Mesothelial cell of epicardium (in vitro differentiated cells): ENCODE measurements around the gene MAGI1. TPM values are rescaled to one million over a fixed set of nuclear protein-coding genes. Genes with fewer than 3 reads are reported as not detected.

Experiments used
- DNase-seq, 2 experiments: peaks; one replicate each; pipeline ENCODE4 v3.0.0; 2021; ENCODE audit warnings: low spot score in 2 of 2; ENCODE audit not compliant: unreplicated experiment in 2 of 2
- H3K27ac Mint-ChIP-seq: 2 replicates; pipeline ENCODE4 v1.8.0; 2021; ENCODE audit warnings: mixed read lengths
- H3K27me3 Mint-ChIP-seq: 2 replicates; pipeline ENCODE4 v1.8.0; 2021; ENCODE audit warnings: low read depth, mixed read lengths
- H3K36me3 Mint-ChIP-seq: 2 replicates; pipeline ENCODE4 v1.8.0; 2021; ENCODE audit warnings: mixed read lengths
- H3K4me1 Mint-ChIP-seq: 2 replicates; pipeline ENCODE4 v1.8.0; 2021; ENCODE audit warnings: mixed read lengths
- H3K4me3 Mint-ChIP-seq: 2 replicates; pipeline ENCODE4 v1.8.0; 2021; ENCODE audit warnings: mild to moderate bottlenecking, moderate library complexity, mixed read lengths
- H3K9me3 Mint-ChIP-seq: 2 replicates; pipeline ENCODE4 v1.8.0; 2021; ENCODE audit warnings: mixed read lengths
- CTCF ChIP-seq: fragments of 200-600 bp; sonication (generic); IDR thresholded peaks from one replicate; pipeline ENCODE4 v1.5.0; 2021; ENCODE audit warnings: antibody characterized with exemption; ENCODE audit not compliant: unreplicated experiment
- total RNA-seq: library from RNA; stranded (reverse); gene quantifications from 3 replicates; pipeline ENCODE4 v1.2.1, GENCODE V29; 2021

The MAGI1 gene
- total RNA-seq, 1 donor from 2014 or later: 65.6 TPM

DNA sequence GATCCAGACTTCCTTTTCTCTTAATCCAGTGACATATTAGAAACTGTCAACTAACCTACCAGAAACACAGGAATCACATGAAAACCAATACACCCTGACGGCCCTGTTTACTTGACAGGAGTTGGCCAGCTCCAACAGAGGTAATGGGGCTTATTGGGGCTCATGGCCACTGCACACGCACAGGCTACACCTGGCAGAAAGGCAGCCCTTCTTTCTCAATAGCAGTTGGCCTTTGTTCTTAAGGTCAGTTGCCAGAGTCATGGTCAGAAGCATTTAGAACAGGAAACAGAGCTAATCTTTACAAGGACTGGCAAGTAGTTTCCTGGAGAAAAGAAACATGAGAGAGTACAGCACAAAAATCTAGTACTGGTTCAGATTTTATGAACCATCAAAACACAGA, 181.8 kb downstream of the MAGI1 start:
- no peak overlapping the region for H3K4me3 Mint-ChIP-seq
- H3K27me3 Mint-ChIP-seq: no peaks in the 10 kb centered on the region
- no peaks in the 10 kb centered on the region for H3K9me3 Mint-ChIP-seq
- TF ChIP-seq CTCF: no peak
- H3K36me3 Mint-ChIP-seq: peaks cover 7% of the 10 kb centered on the region
- no peak for DNase-seq
- peak overlapping the region; percentile 41 for H3K27ac Mint-ChIP-seq
- H3K4me1 Mint-ChIP-seq: peaks cover 40% of the 10 kb centered on the region

GRCh38 chr3:65855370-65856100, 183.2 kb downstream of the MAGI1 start:
- no peaks in the 10 kb centered on the region for H3K27me3 Mint-ChIP-seq
- no peak for DNase-seq
- H3K4me3 Mint-ChIP-seq: no peak overlapping the region
- peaks cover 7% of the 10 kb centered on the region for H3K36me3 Mint-ChIP-seq
- TF ChIP-seq CTCF: no peak
- H3K27ac Mint-ChIP-seq: no peak overlapping the region
- H3K4me1 Mint-ChIP-seq: peaks cover 42% of the 10 kb centered on the region
- no peaks in the 10 kb centered on the region for H3K9me3 Mint-ChIP-seq

- peak overlapping the region; percentile 58 for H3K27ac Mint-ChIP-seq
- no peaks in the 10 kb centered on the region for H3K9me3 Mint-ChIP-seq
- TF ChIP-seq CTCF: no peak
- no peaks in the 10 kb centered on the region for H3K27me3 Mint-ChIP-seq
- H3K36me3 Mint-ChIP-seq: peaks cover 4% of the 10 kb centered on the region
- H3K4me3 Mint-ChIP-seq: no peak overlapping the region
- H3K4me1 Mint-ChIP-seq: peaks cover 48% of the 10 kb centered on the region
- DNase-seq: no peak
These were observed 184.0 kb downstream of the MAGI1 start for GRCh38 chr3:65854606-65855304.

GRCh38 chr3:65851827-65852226, 186.9 kb downstream of the MAGI1 start:
- Mint-ChIP-seq H3K27ac (peak overlapping the region; percentile 80), H3K36me3 (no peaks in the 10 kb centered on the region), H3K9me3 (no peaks in the 10 kb centered on the region), H3K4me3 (no peak overlapping the region), H3K27me3 (no peaks in the 10 kb centered on the region), H3K4me1 (peaks cover 63% of the 10 kb centered on the region)
- no peak for DNase-seq
- no peak for TF ChIP-seq CTCF

DNA sequence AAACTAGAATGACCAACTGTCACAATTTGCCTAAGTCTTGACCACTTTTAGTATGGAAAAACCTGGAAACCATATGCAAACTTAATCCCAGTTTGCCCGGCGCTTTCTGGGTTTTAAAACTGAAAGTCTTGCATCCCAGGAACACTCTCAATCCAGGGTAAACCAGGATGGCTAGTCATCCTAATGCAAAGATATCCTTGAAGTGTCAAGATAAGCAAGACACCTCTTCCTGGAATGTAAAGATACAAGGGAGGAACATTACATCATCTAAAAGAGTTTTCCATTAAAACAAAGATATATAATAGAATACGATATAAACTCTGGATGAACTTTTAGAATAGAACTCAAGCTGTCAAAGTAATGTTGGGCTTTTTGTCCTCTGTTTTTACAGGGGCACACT, 188.5 kb downstream of the MAGI1 start:
- Mint-ChIP-seq H3K27me3 (no peaks in the 10 kb centered on the region), H3K27ac (peak overlapping the region; percentile 88), H3K9me3 (no peaks in the 10 kb centered on the region), H3K4me1 (peaks cover 73% of the 10 kb centered on the region), H3K4me3 (peak overlapping the region; percentile 15), H3K36me3 (no peaks in the 10 kb centered on the region)
- no peak for DNase-seq
- no peak for TF ChIP-seq CTCF
